Neural cell (in vitro differentiated cells): ENCODE measurements around the gene FHL1. TPM values are rescaled to one million over a fixed set of nuclear protein-coding genes. Genes with fewer than 3 reads are reported as not detected.

Experiments
- H2AFZ ChIP-seq: fragments of 200-600, 300-800 bp; sonication (generic), shearing (Covaris generic); 2 replicates; pipeline ENCODE4 v1.6.0; 2014; ENCODE audit warnings: low read depth, mild to moderate bottlenecking, antibody characterized with exemption, low read length, moderate library complexity
- H3F3A ChIP-seq: fragments of 200-600 bp; shearing (Covaris generic); 2 replicates; pipeline ENCODE4 v1.6.1; 2016; ENCODE audit warnings: mild to moderate bottlenecking, moderate library complexity, mixed read lengths, antibody characterized with exemption, low read length; ENCODE audit not compliant: insufficient read depth, poor library complexity, severe bottlenecking
- H3K27ac ChIP-seq: fragments of 200-600, 300-800 bp; sonication (generic), shearing (Covaris generic); 2 replicates; pipeline ENCODE4 v1.5.1; 2014; ENCODE audit warnings: mild to moderate bottlenecking, low read length, moderate library complexity
- H3K27me3 ChIP-seq: fragments of 300-800, 200-600 bp; sonication (generic), shearing (Covaris generic); 2 replicates; pipeline ENCODE4 v1.6.0; 2014; ENCODE audit warnings: mild to moderate bottlenecking, low read depth, low read length, moderate library complexity; ENCODE audit not compliant: insufficient read depth
- H3K36me3 ChIP-seq: fragments of 300-800, 200-600 bp; sonication (generic), shearing (Covaris generic); 2 replicates; pipeline ENCODE4 v1.5.1; 2014; ENCODE audit warnings: mild to moderate bottlenecking, antibody characterized with exemption, low read length, moderate library complexity; ENCODE audit not compliant: insufficient read depth
- H3K4me2 ChIP-seq: fragments of 300-800, 200-600 bp; sonication (generic), shearing (Covaris generic); 2 replicates; pipeline ENCODE4 v1.6.0; 2014; ENCODE audit warnings: mild to moderate bottlenecking, low read length
- H3K4me3 ChIP-seq: fragments of 300-800, 200-600 bp; sonication (generic), shearing (Covaris generic); 2 replicates; pipeline ENCODE4 v1.5.1; 2014; ENCODE audit warnings: mild to moderate bottlenecking, low read length, moderate library complexity
- H3K79me2 ChIP-seq: fragments of 200-600 bp; shearing (Covaris generic); replicated peaks from 2 replicates; pipeline ENCODE4 v1.6.0; 2014; ENCODE audit warnings: mild to moderate bottlenecking, low read length, moderate library complexity; ENCODE audit not compliant: insufficient read depth
- H3K9ac ChIP-seq: fragments of 300-800, 200-600 bp; sonication (generic), shearing (Covaris generic); 2 replicates; pipeline ENCODE4 v1.6.1; 2016; ENCODE audit warnings: mild to moderate bottlenecking, low read length, mixed read lengths
- H3K9me2 ChIP-seq: fragments of 200-600 bp; shearing (Covaris generic); 2 replicates; pipeline ENCODE4 v1.6.1; 2016; ENCODE audit warnings: mild to moderate bottlenecking, low read length, mixed read lengths; ENCODE audit not compliant: insufficient read depth
- H3K9me3 ChIP-seq: fragments of 200-600, 300-800 bp; sonication (generic), shearing (Covaris generic); 2 replicates; pipeline ENCODE4 v1.6.1; 2016; ENCODE audit warnings: mild to moderate bottlenecking, mixed run types, low read length, moderate library complexity, mixed read lengths
- H4K20me1 ChIP-seq: fragments of 200-600 bp; shearing (Covaris generic); 2 replicates; pipeline ENCODE4 v1.6.1; 2016; ENCODE audit warnings: mild to moderate bottlenecking, mixed run types; ENCODE audit not compliant: insufficient read depth
- EP300 ChIP-seq: fragments of 450-650 bp; conservative IDR thresholded peaks from 2 replicates; pipeline ENCODE4 v1.6.1; 2014; ENCODE audit warnings: antibody characterized with exemption, mild to moderate bottlenecking, moderate library complexity; ENCODE audit not compliant: poor library complexity, severe bottlenecking
- EZH2 ChIP-seq: fragments of 200-600, 300-800 bp; shearing (Covaris generic), sonication (generic); IDR thresholded peaks from 2 replicates; pipeline ENCODE4 v1.6.1; 2014; ENCODE audit warnings: antibody characterized with exemption, low read length, borderline replicate concordance, mild to moderate bottlenecking; ENCODE audit not compliant: insufficient read depth, poor library complexity, severe bottlenecking
- MXI1 ChIP-seq: fragments of 450-650 bp; conservative IDR thresholded peaks from 2 replicates; pipeline ENCODE4 v1.6.1; 2014; ENCODE audit warnings: antibody characterized with exemption, mild to moderate bottlenecking; ENCODE audit not compliant: poor library complexity, severe bottlenecking
- POLR2AphosphoS5 ChIP-seq: IDR thresholded peaks from 2 replicates; pipeline ENCODE4 v1.6.1; 2012
- RAD21 ChIP-seq: fragments of 450-650 bp; conservative IDR thresholded peaks from 2 replicates; pipeline ENCODE4 v1.6.1; 2014; ENCODE audit warnings: antibody characterized with exemption, mild to moderate bottlenecking, moderate library complexity
- SMC3 ChIP-seq: fragments of 450-650 bp; conservative IDR thresholded peaks from 2 replicates; pipeline ENCODE4 v1.6.1; 2014; ENCODE audit warnings: antibody characterized with exemption, mild to moderate bottlenecking, moderate library complexity; ENCODE audit not compliant: poor library complexity
- TAF1 ChIP-seq: IDR thresholded peaks from 2 replicates; pipeline ENCODE4 v1.6.1; 2012; ENCODE audit warnings: low read depth
- polyA plus RNA-seq: library from polyadenylated mRNA; depleted of rRNA; stranded (reverse); fragments of >200 nt; gene quantifications from 2 replicates; pipeline ENCODE4 v1.2.3, GENCODE V29; 2014
- TF ChIP-seq, protein P1 (sequence below): fragments of 450-650 bp; IDR thresholded peaks from 2 replicates; pipeline ENCODE4 v1.5.1; 2014; ENCODE audit warnings: antibody characterized with exemption, mild to moderate bottlenecking, moderate library complexity; ENCODE audit not compliant: poor library complexity, severe bottlenecking
- TF ChIP-seq, protein P2 (sequence below): IDR thresholded peaks from 2 replicates; pipeline ENCODE4 v1.6.1; 2012; ENCODE audit warnings: borderline replicate concordance

FHL1 gene
- polyA plus RNA-seq, 1 donor from 2014 or later = 235 TPM

DNA sequence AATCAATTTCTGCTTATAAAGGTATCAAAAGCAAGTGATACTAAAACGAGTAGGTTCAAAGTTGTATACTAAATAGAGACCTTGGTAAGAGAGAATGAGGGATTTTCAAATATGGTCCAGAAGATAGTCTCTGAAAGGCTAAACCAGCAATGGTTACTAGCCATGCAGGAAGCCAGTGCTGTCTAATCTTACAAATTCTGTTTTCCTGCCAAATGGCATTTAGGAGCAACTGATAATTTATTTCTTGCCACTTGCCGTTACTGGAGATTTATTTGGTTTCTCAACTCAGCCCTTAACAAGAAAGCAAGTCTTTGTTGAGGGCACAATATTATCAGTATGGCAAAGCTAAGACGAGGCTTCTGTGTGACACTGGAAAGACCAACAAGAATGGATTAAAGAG lies 56.6 kb downstream of the FHL1 start:
- no peaks in the 10 kb centered on the region for H3K27me3 ChIP-seq
- no peak overlapping the region for H3K27ac ChIP-seq

DNA sequence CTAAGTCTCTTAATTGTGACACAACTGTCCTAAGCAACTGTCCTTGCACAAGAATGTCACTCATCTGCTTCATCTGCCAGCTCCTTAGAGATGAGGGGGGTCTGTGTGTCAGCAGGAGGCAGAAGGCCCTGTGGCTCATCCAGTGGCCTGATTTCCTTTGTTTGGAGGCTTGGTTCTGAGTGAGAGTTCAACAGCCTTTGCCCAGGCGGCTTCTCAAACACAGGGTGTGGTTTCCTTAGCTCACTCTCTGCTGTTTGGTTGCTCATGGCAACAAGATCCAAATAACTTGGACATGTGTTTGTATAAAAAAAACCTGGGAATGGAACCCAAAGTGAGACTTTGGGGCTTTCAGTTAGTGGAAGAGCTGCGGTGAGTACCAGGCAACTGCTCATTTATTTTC lies 57.2 kb downstream of the FHL1 start:
- Histone ChIP-seq H3K4me2 (no peak overlapping the region), H3K9me3 (no peaks in the 10 kb centered on the region), H3K36me3 (no peaks in the 10 kb centered on the region), H3K27ac (no peak overlapping the region), H4K20me1 (no peaks in the 10 kb centered on the region), H2AFZ (no peak overlapping the region), H3K79me2 (no peaks in the 10 kb centered on the region), H3K4me3 (no peak overlapping the region), H3K9me2 (no peaks in the 10 kb centered on the region), H3K9ac (no peak overlapping the region), H3F3A (no peaks in the 10 kb centered on the region), H3K27me3 (no peaks in the 10 kb centered on the region)
- TF ChIP-seq RAD21 (no peak), TAF1 (no peak), EP300 (no peak), EZH2 (no peak), MXI1 (no peak), SMC3 (no peak)
- TF ChIP-seq, protein P1, sequence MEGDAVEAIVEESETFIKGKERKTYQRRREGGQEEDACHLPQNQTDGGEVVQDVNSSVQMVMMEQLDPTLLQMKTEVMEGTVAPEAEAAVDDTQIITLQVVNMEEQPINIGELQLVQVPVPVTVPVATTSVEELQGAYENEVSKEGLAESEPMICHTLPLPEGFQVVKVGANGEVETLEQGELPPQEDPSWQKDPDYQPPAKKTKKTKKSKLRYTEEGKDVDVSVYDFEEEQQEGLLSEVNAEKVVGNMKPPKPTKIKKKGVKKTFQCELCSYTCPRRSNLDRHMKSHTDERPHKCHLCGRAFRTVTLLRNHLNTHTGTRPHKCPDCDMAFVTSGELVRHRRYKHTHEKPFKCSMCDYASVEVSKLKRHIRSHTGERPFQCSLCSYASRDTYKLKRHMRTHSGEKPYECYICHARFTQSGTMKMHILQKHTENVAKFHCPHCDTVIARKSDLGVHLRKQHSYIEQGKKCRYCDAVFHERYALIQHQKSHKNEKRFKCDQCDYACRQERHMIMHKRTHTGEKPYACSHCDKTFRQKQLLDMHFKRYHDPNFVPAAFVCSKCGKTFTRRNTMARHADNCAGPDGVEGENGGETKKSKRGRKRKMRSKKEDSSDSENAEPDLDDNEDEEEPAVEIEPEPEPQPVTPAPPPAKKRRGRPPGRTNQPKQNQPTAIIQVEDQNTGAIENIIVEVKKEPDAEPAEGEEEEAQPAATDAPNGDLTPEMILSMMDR = no peak

More for the DNA sequence above, 56.6 kb downstream of the FHL1 start:
- H2AFZ ChIP-seq = no peak overlapping the region
- H3K4me3 ChIP-seq = no peak overlapping the region
- no peaks in the 10 kb centered on the region for H3K9me3 ChIP-seq
- H3K9ac ChIP-seq = no peak overlapping the region
- H3K36me3 ChIP-seq = no peaks in the 10 kb centered on the region
- no peaks in the 10 kb centered on the region for H3K79me2 ChIP-seq
- H3K9me2 ChIP-seq = no peaks in the 10 kb centered on the region
- no peak overlapping the region for H3K4me2 ChIP-seq
- H4K20me1 ChIP-seq = no peaks in the 10 kb centered on the region
- no peaks in the 10 kb centered on the region for H3F3A ChIP-seq
- TF ChIP-seq RAD21 (no peak), EZH2 (no peak)
- TF ChIP-seq, protein P1 = no peak

DNA sequence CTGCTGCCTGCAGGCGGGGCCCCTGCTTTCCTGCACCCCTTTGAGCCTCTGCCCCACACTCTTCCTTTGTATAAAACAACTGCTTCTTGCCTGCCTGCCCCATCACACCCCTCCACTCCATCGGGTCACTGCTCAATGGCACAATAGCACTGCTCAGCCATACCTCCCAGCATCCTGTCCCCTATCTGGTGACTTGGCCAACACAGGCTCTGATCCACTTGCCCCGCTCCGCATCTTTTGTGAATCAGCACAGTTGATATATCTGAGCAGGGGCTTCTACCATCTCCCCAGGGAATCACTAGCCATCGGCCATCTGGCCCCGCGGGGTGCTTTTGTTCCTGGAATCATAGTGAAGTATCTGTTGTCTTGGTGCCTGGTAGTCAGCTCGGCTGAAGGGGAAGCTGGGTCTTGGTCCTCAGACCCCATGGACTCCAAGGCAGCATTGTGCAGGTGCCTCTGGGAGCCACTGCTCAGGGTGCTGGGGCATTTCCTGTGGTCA lies 58.6 kb downstream of the FHL1 start:
- Histone ChIP-seq H3K9ac (no peak overlapping the region), H3K9me3 (no peaks in the 10 kb centered on the region), H3K4me2 (no peak overlapping the region), H3K27ac (no peak overlapping the region), H3K27me3 (no peaks in the 10 kb centered on the region), H3K36me3 (no peaks in the 10 kb centered on the region), H2AFZ (no peak overlapping the region), H3K9me2 (no peaks in the 10 kb centered on the region), H3F3A (no peaks in the 10 kb centered on the region), H3K4me3 (no peak overlapping the region), H3K79me2 (no peaks in the 10 kb centered on the region), H4K20me1 (no peaks in the 10 kb centered on the region)
- TF ChIP-seq, protein P1 = no peak
- TF ChIP-seq RAD21 (no peak), EP300 (no peak), SMC3 (no peak), POLR2AphosphoS5 (no peak), TAF1 (no peak), MXI1 (no peak)
- TF ChIP-seq, protein P2, sequence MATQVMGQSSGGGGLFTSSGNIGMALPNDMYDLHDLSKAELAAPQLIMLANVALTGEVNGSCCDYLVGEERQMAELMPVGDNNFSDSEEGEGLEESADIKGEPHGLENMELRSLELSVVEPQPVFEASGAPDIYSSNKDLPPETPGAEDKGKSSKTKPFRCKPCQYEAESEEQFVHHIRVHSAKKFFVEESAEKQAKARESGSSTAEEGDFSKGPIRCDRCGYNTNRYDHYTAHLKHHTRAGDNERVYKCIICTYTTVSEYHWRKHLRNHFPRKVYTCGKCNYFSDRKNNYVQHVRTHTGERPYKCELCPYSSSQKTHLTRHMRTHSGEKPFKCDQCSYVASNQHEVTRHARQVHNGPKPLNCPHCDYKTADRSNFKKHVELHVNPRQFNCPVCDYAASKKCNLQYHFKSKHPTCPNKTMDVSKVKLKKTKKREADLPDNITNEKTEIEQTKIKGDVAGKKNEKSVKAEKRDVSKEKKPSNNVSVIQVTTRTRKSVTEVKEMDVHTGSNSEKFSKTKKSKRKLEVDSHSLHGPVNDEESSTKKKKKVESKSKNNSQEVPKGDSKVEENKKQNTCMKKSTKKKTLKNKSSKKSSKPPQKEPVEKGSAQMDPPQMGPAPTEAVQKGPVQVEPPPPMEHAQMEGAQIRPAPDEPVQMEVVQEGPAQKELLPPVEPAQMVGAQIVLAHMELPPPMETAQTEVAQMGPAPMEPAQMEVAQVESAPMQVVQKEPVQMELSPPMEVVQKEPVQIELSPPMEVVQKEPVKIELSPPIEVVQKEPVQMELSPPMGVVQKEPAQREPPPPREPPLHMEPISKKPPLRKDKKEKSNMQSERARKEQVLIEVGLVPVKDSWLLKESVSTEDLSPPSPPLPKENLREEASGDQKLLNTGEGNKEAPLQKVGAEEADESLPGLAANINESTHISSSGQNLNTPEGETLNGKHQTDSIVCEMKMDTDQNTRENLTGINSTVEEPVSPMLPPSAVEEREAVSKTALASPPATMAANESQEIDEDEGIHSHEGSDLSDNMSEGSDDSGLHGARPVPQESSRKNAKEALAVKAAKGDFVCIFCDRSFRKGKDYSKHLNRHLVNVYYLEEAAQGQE = no peak
